DOHH2 (cell line): ENCODE results near the gene ARL5A.

ENCODE experiments used
- H3F3A ChIP-seq: fragments of 200-600 bp; sonication (generic), shearing (Covaris generic); 2 replicates; pipeline ENCODE4 v1.6.0; 2016; ENCODE audit warnings: antibody characterized with exemption, mild to moderate bottlenecking; ENCODE audit not compliant: control insufficient read depth, insufficient read depth
- H3K27ac ChIP-seq: fragments of 200-600 bp; sonication (generic); 2 replicates; pipeline ENCODE4 v1.5.1; 2014; ENCODE audit warnings: low read depth, mild to moderate bottlenecking, low read length, moderate library complexity
- H3K27me3 ChIP-seq: fragments of 200-600 bp; sonication (generic); 2 replicates; pipeline ENCODE4 v1.6.1; 2014; ENCODE audit warnings: mild to moderate bottlenecking, low read length, mixed read lengths; ENCODE audit not compliant: control insufficient read depth
- H3K36me3 ChIP-seq: fragments of 200-600 bp; sonication (generic); 2 replicates; pipeline ENCODE4 v1.6.1; 2014; ENCODE audit warnings: mild to moderate bottlenecking, low read length, moderate library complexity, mixed read lengths; ENCODE audit not compliant: control insufficient read depth
- H3K4me1 ChIP-seq: fragments of 200-600 bp; sonication (generic); 2 replicates; pipeline ENCODE4 v1.6.1; 2014; ENCODE audit warnings: mild to moderate bottlenecking, low read length, mixed read lengths; ENCODE audit not compliant: control insufficient read depth
- H3K4me2 ChIP-seq: fragments of 200-600 bp; sonication (generic); 2 replicates; pipeline ENCODE4 v1.6.0; 2014; ENCODE audit warnings: mild to moderate bottlenecking, low read length, moderate library complexity
- H3K4me3 ChIP-seq: fragments of 200-600 bp; sonication (generic); 2 replicates; pipeline ENCODE4 v1.5.1; 2014; ENCODE audit warnings: mild to moderate bottlenecking, low read length, mixed read lengths
- H3K79me2 ChIP-seq: fragments of 200-600 bp; sonication (generic); 2 replicates; pipeline ENCODE4 v1.6.1; 2014; ENCODE audit warnings: mild to moderate bottlenecking, low read length, mixed read lengths; ENCODE audit not compliant: control insufficient read depth
- H3K9me2 ChIP-seq: fragments of 200-600 bp; sonication (generic); replicated peaks from 2 replicates; pipeline ENCODE4 v1.6.1; 2014; ENCODE audit warnings: mild to moderate bottlenecking, low read length, mixed read lengths; ENCODE audit not compliant: control insufficient read depth
- H3K9me3 ChIP-seq: fragments of 200-600 bp; sonication (generic); 2 replicates; pipeline ENCODE4 v1.6.1; 2014; ENCODE audit warnings: antibody characterized with exemption, low read length, mixed read lengths; ENCODE audit not compliant: control insufficient read depth, insufficient read depth
- H4K20me1 ChIP-seq: fragments of 200-600 bp; sonication (generic); 2 replicates; pipeline ENCODE4 v1.6.0; 2014; ENCODE audit warnings: low read depth, mild to moderate bottlenecking, antibody characterized with exemption, low read length, moderate library complexity; ENCODE audit not compliant: control insufficient read depth, insufficient read depth
- CTCF ChIP-seq: fragments of 200-600 bp; sonication (generic); IDR thresholded peaks from one replicate; pipeline ENCODE4 v1.5.1; 2014; ENCODE audit warnings: antibody characterized with exemption, mild to moderate bottlenecking, low read depth, low read length; ENCODE audit not compliant: poor library complexity, severe bottlenecking
- EZH2phosphoT487 ChIP-seq: fragments of 200-600 bp; sonication (generic); IDR thresholded peaks from 2 replicates; pipeline ENCODE4 v1.6.1; 2017; ENCODE audit warnings: borderline replicate concordance, mild to moderate bottlenecking, antibody characterized with exemption, low read length, moderate library complexity, mixed read lengths

ARL5A gene

DNA sequence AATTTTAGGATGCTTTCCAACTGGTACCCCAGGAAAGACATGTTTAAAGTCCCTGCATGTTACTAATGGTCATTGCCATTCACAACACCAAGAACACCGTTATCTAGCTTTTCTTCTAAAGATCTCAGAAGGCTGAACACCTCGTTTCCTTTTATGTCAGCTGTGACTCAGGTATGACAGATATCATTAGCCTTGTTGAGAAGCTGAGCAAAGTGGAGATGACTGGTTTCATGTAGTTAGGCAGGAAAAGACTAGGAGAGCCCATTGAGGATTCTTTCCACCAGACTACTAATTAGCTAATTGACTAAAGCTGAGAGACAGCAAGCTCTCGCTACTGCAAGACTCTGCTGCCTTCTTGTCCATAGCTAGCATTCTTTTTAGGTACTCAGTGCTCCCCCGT, 32.0 kb upstream of the ARL5A start:
- Histone ChIP-seq H3F3A (no peaks in the 10 kb centered on the region), H3K79me2 (no peaks in the 10 kb centered on the region), H3K9me3 (no peaks in the 10 kb centered on the region), H3K27me3 (peaks cover 14% of the 10 kb centered on the region), H3K9me2 (no peaks in the 10 kb centered on the region), H3K4me1 (no peaks in the 10 kb centered on the region), H3K4me2 (no peak overlapping the region), H4K20me1 (no peaks in the 10 kb centered on the region), H3K27ac (no peak overlapping the region), H3K4me3 (no peak overlapping the region), H3K36me3 (no peaks in the 10 kb centered on the region)
- TF ChIP-seq EZH2phosphoT487, result no peak
- TF ChIP-seq CTCF, result no peak

DNA sequence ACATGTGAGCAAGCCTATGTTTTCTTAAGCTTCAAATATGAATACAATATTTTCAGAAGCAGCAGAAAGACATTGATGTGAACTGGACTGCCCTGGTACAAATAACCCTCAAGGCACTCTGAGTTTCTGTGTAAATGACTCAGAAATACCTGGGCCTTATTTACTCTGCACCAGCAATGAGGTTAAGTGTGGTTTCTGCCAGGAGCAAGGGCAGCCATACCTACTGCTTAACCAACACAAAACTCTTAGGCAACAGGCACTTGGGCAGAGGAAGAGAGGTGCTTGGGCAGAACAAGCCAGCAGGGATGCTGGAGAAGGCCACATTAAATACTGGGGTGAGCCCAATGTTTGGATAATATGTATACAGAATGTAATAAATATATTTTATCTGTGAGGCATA, 29.4 kb upstream of the ARL5A start:
- no peaks in the 10 kb centered on the region for H3K4me1 ChIP-seq
- no peaks in the 10 kb centered on the region for H3K9me3 ChIP-seq
- no peaks in the 10 kb centered on the region for H3K79me2 ChIP-seq
- H3K4me3 ChIP-seq, result no peak overlapping the region
- peaks cover 13% of the 10 kb centered on the region for H3K27me3 ChIP-seq
- no peaks in the 10 kb centered on the region for H3F3A ChIP-seq
- no peaks in the 10 kb centered on the region for H4K20me1 ChIP-seq
- H3K27ac ChIP-seq, result no peak overlapping the region
- TF ChIP-seq EZH2phosphoT487 (no peak), CTCF (no peak)
- no peak overlapping the region for H3K4me2 ChIP-seq
- H3K36me3 ChIP-seq, result no peaks in the 10 kb centered on the region
- no peaks in the 10 kb centered on the region for H3K9me2 ChIP-seq

DNA sequence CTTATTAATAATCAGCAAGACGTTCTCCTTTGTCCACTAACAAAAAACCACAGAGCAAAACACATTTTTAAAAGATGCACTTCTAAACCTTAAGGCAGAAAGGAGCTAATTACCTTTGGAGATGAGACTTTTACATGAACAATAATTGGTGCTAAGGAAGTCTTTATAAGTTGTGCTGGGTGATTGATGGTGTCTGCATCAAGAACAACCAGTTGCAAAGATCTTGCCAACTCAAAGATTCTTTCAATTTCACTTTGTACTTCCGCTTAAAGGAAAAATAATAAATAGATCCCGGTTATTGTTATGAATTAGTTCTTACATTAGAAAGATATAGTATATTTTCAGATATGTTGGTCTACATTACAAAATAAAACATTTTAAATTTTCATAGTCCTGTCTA, 26.9 kb upstream of the ARL5A start:
- H3K4me3 ChIP-seq, result no peak overlapping the region

More for the DNA sequence above, 26.9 kb upstream of the ARL5A start:
- H4K20me1 ChIP-seq, result no peaks in the 10 kb centered on the region
- H3F3A ChIP-seq, result no peaks in the 10 kb centered on the region
- H3K9me2 ChIP-seq, result no peaks in the 10 kb centered on the region
- no peaks in the 10 kb centered on the region for H3K36me3 ChIP-seq
- no peaks in the 10 kb centered on the region for H3K4me1 ChIP-seq
- H3K27ac ChIP-seq, result no peak overlapping the region
- H3K9me3 ChIP-seq, result no peaks in the 10 kb centered on the region
- peaks cover 4% of the 10 kb centered on the region for H3K27me3 ChIP-seq
- H3K4me2 ChIP-seq, result 0 out of 2 replicates have a peak overlapping the region, but pooled peaks have one; percentile 3
- H3K79me2 ChIP-seq, result no peaks in the 10 kb centered on the region
- TF ChIP-seq EZH2phosphoT487, result no peak
- TF ChIP-seq CTCF, result no peak
